Stimulated activated CD8-positive, alpha-beta memory T cell treated with anti-CD3 and anti-CD28 coated beads, Interleukin-12 subunit alpha, Interleukin-12 subunit beta, amount 100 ng/mL, for 1 hour (primary cell): ENCODE measurements around the gene DCBLD2.

Source experiments
- DNase-seq: peaks from one replicate; pipeline ENCODE4 v3.0.0-alpha.2; 2020; ENCODE audit warnings: low read depth

The DCBLD2 gene

GRCh38 chr3:98793971-98794370, 107.5 kb downstream of the DCBLD2 start:
- no peak for DNase-seq

GRCh38 chr3:98791341-98792325, 109.9 kb downstream of the DCBLD2 start:
- no peak for DNase-seq

DNA sequence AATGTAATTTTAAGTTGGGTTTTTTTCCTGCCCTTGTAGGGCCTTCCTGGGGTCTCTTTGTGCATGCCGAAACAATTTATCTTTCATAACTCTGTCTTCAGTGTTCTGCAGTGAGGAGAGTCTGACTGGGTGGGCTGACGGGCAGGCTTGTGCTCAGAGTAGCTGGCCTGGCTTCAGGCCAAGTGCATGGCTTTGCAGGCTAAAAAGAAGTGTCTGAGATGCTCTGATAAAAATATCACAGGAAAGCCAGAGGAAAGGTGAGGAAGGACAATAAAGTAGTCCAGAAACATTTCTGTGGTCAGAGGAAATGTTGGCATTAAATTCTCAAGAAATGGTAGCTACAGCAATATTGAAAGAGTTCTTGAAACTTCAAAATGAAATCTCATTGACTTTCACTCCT, 112.8 kb downstream of the DCBLD2 start:
- no peak for DNase-seq

- no peak for DNase-seq
Observed at GRCh38 chr3:98787181-98787580, 114.3 kb downstream of the DCBLD2 start.

DNA sequence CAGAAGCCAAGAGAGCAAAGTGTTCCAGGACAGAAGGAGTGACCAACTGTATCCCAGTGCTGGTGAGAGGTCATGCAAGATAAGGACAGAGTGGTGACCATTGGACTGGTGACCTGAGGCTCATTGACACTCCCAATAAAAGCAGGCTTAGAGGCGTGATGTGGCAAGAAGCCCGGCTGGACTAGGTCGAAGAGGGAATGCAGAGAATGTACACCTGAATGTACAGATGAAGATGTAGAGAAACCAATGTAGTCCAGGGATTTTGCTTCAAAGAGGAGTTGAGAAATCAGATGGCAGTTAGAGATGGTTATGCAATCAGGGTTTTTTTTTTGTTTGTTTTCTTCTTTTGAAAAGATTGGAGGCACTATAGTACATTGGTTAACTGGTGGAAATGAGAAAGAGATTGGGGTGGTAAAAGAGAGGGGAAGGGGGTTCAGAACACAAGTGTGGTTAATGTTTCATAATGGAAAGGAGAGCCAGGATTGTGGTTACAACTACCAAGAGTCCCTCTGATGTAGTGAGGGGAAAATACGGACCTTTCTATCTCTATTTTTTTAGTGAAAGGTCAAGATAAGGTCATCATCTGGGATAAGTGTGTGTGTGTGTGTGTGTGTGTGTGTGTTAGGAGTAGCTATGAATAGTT, 115.0 kb downstream of the DCBLD2 start:
- DNase-seq = no peak

DNA sequence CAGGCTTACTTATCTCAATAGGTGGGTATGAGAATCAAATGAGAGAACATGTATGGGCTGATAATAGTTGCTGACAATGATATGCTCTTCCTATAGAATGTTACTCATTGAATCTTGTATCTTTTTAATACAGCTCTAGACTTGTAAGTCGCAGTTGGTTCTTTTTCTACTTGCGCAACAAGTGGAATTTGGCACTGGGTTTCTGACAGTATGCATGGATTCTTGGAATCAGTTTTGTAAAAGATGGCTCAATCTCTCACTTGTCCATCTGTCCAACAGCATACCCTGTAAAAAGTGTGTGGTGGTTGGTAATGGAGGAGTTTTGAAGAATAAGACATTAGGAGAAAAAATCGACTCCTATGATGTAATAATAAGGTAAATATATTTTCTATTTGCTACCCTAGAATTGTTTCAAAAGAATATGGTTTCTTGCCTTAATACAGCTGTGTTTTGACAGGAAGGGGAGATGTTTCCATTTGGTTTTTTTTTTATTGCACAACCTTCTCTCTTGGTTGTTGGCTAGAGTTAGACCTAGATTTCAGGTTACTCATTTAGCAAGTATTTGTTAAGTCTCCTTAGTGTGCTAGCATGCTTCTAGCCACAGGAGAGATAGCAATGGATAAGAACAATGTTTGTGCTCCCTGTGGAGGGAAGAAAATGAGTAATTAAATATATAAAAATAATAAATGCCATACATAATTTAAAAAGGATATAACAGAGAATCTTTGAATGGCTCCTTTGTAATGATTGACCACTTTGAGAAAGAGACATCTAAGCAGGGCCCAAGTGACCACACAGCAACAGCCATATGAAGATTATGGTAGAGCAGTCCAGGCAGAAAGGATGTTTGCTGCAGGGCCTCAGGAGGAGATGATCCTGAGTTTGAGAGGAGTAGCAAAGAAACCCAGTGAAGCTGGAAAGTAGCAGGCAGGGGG, 116.6 kb downstream of the DCBLD2 start:
- DNase-seq = no peak

DNA sequence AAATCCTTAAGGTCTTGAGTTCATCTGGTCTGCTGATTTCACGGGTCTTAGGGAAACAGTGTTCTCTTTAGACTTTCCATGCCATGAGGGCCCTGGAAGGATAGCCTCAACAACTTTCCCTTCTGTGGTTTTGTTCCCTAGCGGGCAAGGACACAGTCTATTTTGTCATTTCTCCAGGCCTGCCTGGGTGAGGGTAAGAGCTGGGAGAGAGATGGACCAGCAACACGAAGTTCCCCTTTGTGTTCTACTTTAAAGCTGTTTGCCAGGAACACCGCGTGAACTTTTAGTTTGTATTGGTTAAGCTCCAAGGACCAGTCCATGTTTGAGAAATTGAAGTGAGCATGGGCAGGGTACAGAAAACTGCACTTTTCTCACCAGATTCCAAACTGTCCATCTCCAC, 117.5 kb downstream of the DCBLD2 start:
- DNase-seq = no peak

GRCh38 chr3:98782824-98783500, 118.5 kb downstream of the DCBLD2 start:
- no peak for DNase-seq

- no peak for DNase-seq
Observed at GRCh38 chr3:98780343-98780742, 121.2 kb downstream of the DCBLD2 start.

- no peak for DNase-seq
Observed at GRCh38 chr3:98779541-98780335, 121.8 kb downstream of the DCBLD2 start.

DNA sequence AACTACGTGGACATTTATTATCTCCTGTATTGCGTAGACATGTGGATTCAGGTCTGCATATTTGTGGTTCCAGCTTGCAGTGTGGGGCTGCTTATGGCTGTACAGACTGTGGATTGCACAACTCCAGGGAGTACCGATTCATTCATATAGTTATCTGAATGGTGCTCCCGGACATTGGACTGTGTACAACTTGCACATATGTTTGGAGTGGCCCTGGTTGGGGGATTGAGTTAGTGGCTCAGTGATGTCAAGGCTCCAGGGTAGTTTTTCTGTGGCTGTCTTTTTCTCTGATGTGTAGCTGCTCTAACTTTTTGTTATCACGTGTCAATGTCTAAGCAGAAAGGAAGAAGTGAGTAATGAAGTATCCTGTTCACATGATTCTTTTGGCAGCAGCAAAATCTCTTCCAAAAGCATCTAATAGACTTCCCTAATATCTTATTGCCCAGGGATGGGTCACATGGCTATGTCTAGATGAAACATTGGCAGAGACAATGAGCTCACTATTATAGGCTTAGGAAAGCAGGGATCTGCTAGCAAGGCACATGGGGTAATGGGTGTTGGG, 122.6 kb downstream of the DCBLD2 start:
- no peak for DNase-seq

DNA sequence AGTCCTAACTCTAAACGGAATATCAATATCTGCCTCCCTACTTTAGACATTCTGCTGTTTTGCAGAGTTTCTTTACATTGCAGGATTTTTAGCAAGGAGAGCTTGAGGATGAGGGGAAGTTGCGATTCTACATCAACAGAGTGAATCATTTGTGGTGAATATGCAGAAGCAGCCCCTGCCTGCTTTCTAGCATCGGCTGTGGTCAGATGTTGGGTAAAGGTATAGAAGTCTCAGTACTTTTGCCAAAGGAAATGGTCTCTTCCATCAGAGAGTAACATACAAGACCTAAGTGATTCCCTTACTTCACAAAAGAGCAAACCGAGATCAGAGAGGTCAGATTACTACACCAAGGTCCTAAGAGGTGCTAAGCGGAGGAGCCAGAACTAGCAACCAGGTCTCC, 123.1 kb downstream of the DCBLD2 start:
- DNase-seq = no peak

GRCh38 chr3:98777801-98778220, 123.7 kb downstream of the DCBLD2 start:
- DNase-seq = no peak

GRCh38 chr3:98777286-98777685, 124.2 kb downstream of the DCBLD2 start:
- no peak for DNase-seq

DNA sequence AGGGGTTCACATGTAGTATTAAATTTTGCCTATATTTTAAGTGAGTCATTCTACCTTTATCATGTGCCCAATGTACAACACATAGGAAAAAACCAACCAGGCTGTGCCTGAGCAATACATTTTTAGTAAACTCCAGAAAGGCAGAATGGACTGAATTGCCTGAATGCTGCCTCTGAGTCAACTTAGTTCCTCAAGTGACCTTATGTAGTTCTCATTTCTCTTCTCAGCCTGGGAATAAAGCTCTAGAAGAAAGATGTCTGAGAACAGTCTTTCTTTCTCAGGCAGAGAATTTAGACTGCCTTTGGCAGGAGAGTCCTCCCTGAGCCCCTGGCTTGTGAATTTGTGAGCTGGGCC, 125.4 kb downstream of the DCBLD2 start:
- no peak for DNase-seq

GRCh38 chr3:98775459-98776139, 125.9 kb downstream of the DCBLD2 start:
- DNase-seq = no peak

- DNase-seq = no peak
Observed at GRCh38 chr3:98772022-98772421, 129.5 kb downstream of the DCBLD2 start.

- DNase-seq = no peak
Observed at GRCh38 chr3:98770261-98771039, 131.0 kb downstream of the DCBLD2 start.

- no peak for DNase-seq
Observed at GRCh38 chr3:98769448-98769847, 132.0 kb downstream of the DCBLD2 start.
